ENCODE measurements around the gene RIC3. TPM values are rescaled to one million over a fixed set of nuclear protein-coding genes. Genes with fewer than 3 reads are reported as not detected.

RIC3 gene
- total RNA-seq, 1 experiment from 2014 or later, result not detected

- Histone ChIP-seq H3K27me3 (replicated peaks; ENCODE audit: insufficient read depth, low read depth, low read length, poor library complexity) (peaks cover 7% of the 10 kb centered on the region), H3K9me3 (ENCODE audit: low read depth, low read length, poor library complexity, severe bottlenecking) (no peaks in the 10 kb centered on the region), H3K4me1 (ENCODE audit: insufficient read depth, low read length, poor library complexity, severe bottlenecking) (no peaks in the 10 kb centered on the region), H3K4me3 (ENCODE audit: low read depth, low read length, poor library complexity, severe bottlenecking) (no peak overlapping the region), H3K36me3 (ENCODE audit: insufficient read depth, low read length, poor library complexity, severe bottlenecking) (no peaks in the 10 kb centered on the region), H3K27ac (ENCODE audit: low read depth, low read length, poor library complexity, severe bottlenecking) (no peak overlapping the region)
- ChIA-PET CTCF (interaction anchor here (1.1 kb wide), 1 partner anchor 10 kb away, joined by 3 read pairs; no protein-coding TSS in a partner anchor), POLR2A (ENCODE audit: low non-redundant PET) (no interaction called here)
- intact Hi-C loops (cut with micrococcal nuclease; ENCODE audit: unreplicated experiment), result no loop called here
- TF ChIP-seq EZH2 (IDR thresholded peaks at IDR 0.05; ENCODE audit: borderline replicate concordance, low read depth, low read length, poor library complexity, severe bottlenecking), result no peak
- TF ChIP-seq, protein P1, sequence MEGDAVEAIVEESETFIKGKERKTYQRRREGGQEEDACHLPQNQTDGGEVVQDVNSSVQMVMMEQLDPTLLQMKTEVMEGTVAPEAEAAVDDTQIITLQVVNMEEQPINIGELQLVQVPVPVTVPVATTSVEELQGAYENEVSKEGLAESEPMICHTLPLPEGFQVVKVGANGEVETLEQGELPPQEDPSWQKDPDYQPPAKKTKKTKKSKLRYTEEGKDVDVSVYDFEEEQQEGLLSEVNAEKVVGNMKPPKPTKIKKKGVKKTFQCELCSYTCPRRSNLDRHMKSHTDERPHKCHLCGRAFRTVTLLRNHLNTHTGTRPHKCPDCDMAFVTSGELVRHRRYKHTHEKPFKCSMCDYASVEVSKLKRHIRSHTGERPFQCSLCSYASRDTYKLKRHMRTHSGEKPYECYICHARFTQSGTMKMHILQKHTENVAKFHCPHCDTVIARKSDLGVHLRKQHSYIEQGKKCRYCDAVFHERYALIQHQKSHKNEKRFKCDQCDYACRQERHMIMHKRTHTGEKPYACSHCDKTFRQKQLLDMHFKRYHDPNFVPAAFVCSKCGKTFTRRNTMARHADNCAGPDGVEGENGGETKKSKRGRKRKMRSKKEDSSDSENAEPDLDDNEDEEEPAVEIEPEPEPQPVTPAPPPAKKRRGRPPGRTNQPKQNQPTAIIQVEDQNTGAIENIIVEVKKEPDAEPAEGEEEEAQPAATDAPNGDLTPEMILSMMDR (conservative IDR thresholded peaks at IDR 0.05; ENCODE audit: low read depth, low read length), result no peak
- no TSS peak for BruUV-seq (replicated peaks)
- no peak for DNase-seq (ENCODE audit: low spot score)
Measured at GRCh38 chr11:8217136-8217535, 48.3 kb upstream of the RIC3 start.

- BruUV-seq (replicated peaks), result no TSS peak
- H3K27ac ChIP-seq (ENCODE audit: low read depth, low read length, poor library complexity, severe bottlenecking), result no peak overlapping the region
- no peak for TF ChIP-seq EZH2 (IDR thresholded peaks at IDR 0.05; ENCODE audit: borderline replicate concordance, low read depth, low read length, poor library complexity, severe bottlenecking)
- TF ChIP-seq, protein P1 (conservative IDR thresholded peaks at IDR 0.05; ENCODE audit: low read depth, low read length), result no peak
- ChIA-PET POLR2A (ENCODE audit: low non-redundant PET) (no interaction called here), CTCF (no interaction called here)
- no peaks in the 10 kb centered on the region for H3K4me1 ChIP-seq (ENCODE audit: insufficient read depth, low read length, poor library complexity, severe bottlenecking)
- peaks cover 4% of the 10 kb centered on the region for H3K27me3 ChIP-seq (replicated peaks; ENCODE audit: insufficient read depth, low read depth, low read length, poor library complexity)
- H3K36me3 ChIP-seq (ENCODE audit: insufficient read depth, low read length, poor library complexity, severe bottlenecking), result no peaks in the 10 kb centered on the region
- H3K4me3 ChIP-seq (ENCODE audit: low read depth, low read length, poor library complexity, severe bottlenecking), result no peak overlapping the region
- intact Hi-C loops (cut with micrococcal nuclease; ENCODE audit: unreplicated experiment), result no loop called here
- DNase-seq (ENCODE audit: low spot score), result no peak
- no peaks in the 10 kb centered on the region for H3K9me3 ChIP-seq (ENCODE audit: low read depth, low read length, poor library complexity, severe bottlenecking)
Measured at GRCh38 chr11:8213376-8213775, 44.6 kb upstream of the RIC3 start.

DNA sequence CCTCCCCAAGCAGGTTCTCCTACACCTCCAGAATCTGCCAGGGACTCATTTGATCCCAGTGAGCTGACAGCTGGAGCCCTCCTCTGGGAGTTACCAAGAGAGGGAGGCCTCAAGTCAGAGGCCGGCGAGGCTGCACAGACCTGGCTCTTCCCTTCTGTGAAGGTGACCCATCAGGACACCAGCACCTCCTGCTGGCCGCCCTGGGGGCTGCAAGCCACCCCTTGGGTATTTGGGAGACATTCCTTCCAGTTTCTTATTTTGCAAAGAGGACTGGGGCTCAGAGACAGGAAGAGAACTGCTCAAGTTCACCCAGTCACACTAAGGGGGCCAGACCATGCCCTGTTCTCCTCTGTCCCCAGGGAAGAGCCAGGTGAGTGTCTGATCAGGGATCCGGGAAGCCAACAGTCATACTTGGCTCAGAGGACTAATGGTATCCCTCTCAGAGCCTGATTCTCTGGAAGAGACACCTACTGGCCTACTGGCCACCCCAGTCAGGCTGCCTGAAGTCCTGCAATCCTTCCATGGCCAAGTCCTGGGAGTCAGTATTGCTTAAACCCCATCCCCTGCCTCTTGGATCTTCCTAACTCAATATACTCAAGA is 40.5 kb upstream of the RIC3 start:
- Histone ChIP-seq H3K9me3 (ENCODE audit: low read depth, low read length, poor library complexity, severe bottlenecking) (no peaks in the 10 kb centered on the region), H3K36me3 (ENCODE audit: insufficient read depth, low read length, poor library complexity, severe bottlenecking) (no peaks in the 10 kb centered on the region), H3K27me3 (replicated peaks; ENCODE audit: insufficient read depth, low read depth, low read length, poor library complexity) (peaks cover 4% of the 10 kb centered on the region), H3K4me1 (ENCODE audit: insufficient read depth, low read length, poor library complexity, severe bottlenecking) (no peaks in the 10 kb centered on the region), H3K27ac (ENCODE audit: low read depth, low read length, poor library complexity, severe bottlenecking) (no peak overlapping the region), H3K4me3 (ENCODE audit: low read depth, low read length, poor library complexity, severe bottlenecking) (no peak overlapping the region)
- no peak for DNase-seq (ENCODE audit: low spot score)
- TF ChIP-seq, protein P1 (conservative IDR thresholded peaks at IDR 0.05; ENCODE audit: low read depth, low read length), result peak; percentile 54
- TF ChIP-seq EZH2 (IDR thresholded peaks at IDR 0.05; ENCODE audit: borderline replicate concordance, low read depth, low read length, poor library complexity, severe bottlenecking), result no peak
- POLR2A ChIA-PET (ENCODE audit: low non-redundant PET), result no interaction called here
- intact Hi-C loops (cut with micrococcal nuclease; ENCODE audit: unreplicated experiment), result no loop called here
- CTCF ChIA-PET, result no interaction called here
- BruUV-seq (replicated peaks), result no TSS peak
